Upper lobe of left lung (tissue), 4 donors: Measurements from ENCODE around the gene ZSCAN1.

ENCODE experiments used
- CTCF ChIP-seq, 6 experiments: fragments of 450-650 bp in 4 of 6; fragments of 200-600 bp in 2 of 6; sonication (generic) in 2 of 6; IDR thresholded peaks; one replicate each; pipeline ENCODE4 v1.5.1; 2016 to 2019; ENCODE audit warnings: antibody characterized with exemption in 6 of 6
- POLR2A ChIP-seq, 4 donors: fragments of 450-650 bp; IDR thresholded peaks; one replicate each; pipeline ENCODE4 v1.5.1; 2016 to 2017; ENCODE audit warnings: antibody characterized with exemption in 4 of 4, mild to moderate bottlenecking in 2 of 4
- POLR2AphosphoS5 ChIP-seq, 2 donors: sonication (generic); formaldehyde crosslinking; IDR thresholded peaks; one replicate each; pipeline ENCODE4 v1.5.1; 2017; ENCODE audit warnings: antibody characterized with exemption in 2 of 2

- no peak for TF ChIP-seq CTCF (IDR thresholded peaks at IDR 0.05)
- no peak for TF ChIP-seq POLR2AphosphoS5 (IDR thresholded peaks at IDR 0.05)
- no peak for TF ChIP-seq POLR2A (IDR thresholded peaks at IDR 0.05)
Observed at GRCh38 chr19:58056861-58057260, 23.0 kb downstream of the ZSCAN1 start.
